H1 (cell line): ENCODE data around the gene ARHGAP28. TPM values are rescaled to one million over a fixed set of nuclear protein-coding genes. Genes with fewer than 3 reads are reported as not detected.

ENCODE experiments used
- ATF3 ChIP-seq: IDR thresholded peaks from 2 replicates; pipeline ENCODE4 v1.6.1; 2011; ENCODE audit warnings: low read depth, mild to moderate bottlenecking, low read length; ENCODE audit not compliant: insufficient read depth
- BRCA1 ChIP-seq: IDR thresholded peaks from 2 replicates; pipeline ENCODE4 v1.6.1; 2012; ENCODE audit warnings: low read depth, low read length, improper control_type of control experiment
- CBX8 ChIP-seq: fragments of 300-800, 300-1000 bp; sonication (generic); IDR thresholded peaks from 2 replicates; pipeline ENCODE4 v1.7.1; 2016; ENCODE audit warnings: low read depth, low read length, borderline replicate concordance
- CEBPB ChIP-seq: IDR thresholded peaks from 2 replicates; pipeline ENCODE4 v1.6.1; 2012; ENCODE audit warnings: low read depth, low read length
- CTCF ChIP-seq, 3 experiments: IDR thresholded peaks; 1 replicate in 2 of 3; 2 replicates in 1 of 3; pipeline versions ENCODE4 v1.5.1 to v1.6.1; 2011; ENCODE audit warnings: low read length in 3 of 3, mild to moderate bottlenecking in 3 of 3, inconsistent platforms in 2 of 3, low read depth in 1 of 3, moderate library complexity in 1 of 3; ENCODE audit not compliant: insufficient read depth in 1 of 3; ENCODE audit errors: control extremely low read depth in 1 of 3
- EP300 ChIP-seq, 2 experiments: IDR thresholded peaks; 1 replicate in 1 of 2; 2 replicates in 1 of 2; pipeline ENCODE4 v1.6.1; 2011 to 2012; ENCODE audit warnings: low read depth in 2 of 2, low read length in 2 of 2, mild to moderate bottlenecking in 2 of 2, borderline replicate concordance in 1 of 2, inconsistent platforms in 1 of 2, moderate library complexity in 1 of 2
- GTF2F1 ChIP-seq: IDR thresholded peaks from 2 replicates; pipeline ENCODE4 v1.6.1; 2012; ENCODE audit warnings: low read depth, low read length, improper control_type of control experiment, borderline replicate concordance
- NRF1 ChIP-seq: IDR thresholded peaks from 2 replicates; pipeline ENCODE4 v1.6.1; 2011; ENCODE audit warnings: mild to moderate bottlenecking, low read depth, low read length, improper control_type of control experiment
- SAP30 ChIP-seq: fragments of 300-600 bp; sonication (generic); IDR thresholded peaks from 2 replicates; pipeline ENCODE4 v1.7.1; 2012; ENCODE audit warnings: low read length, moderate library complexity, mild to moderate bottlenecking, inconsistent platforms; ENCODE audit not compliant: insufficient read depth, insufficient replicate concordance
- TAF1 ChIP-seq: IDR thresholded peaks from 2 replicates; pipeline ENCODE4 v1.6.1; 2011; ENCODE audit warnings: mild to moderate bottlenecking, low read depth, low read length
- polyA plus RNA-seq, 7 experiments: library from polyadenylated mRNA; depleted of rRNA in 3 of 7; stranded (reverse) in 5 of 7; unstranded in 2 of 7; fragments of >200 nt in 5 of 7; fragments of 200-250 nt in 2 of 7; gene quantifications; 1 replicate in 5 of 7; 2 replicates in 1 of 7; 4 replicates in 1 of 7; pipeline versions ENCODE4 v1.2.1 to v1.2.3, GENCODE V29; 2011 to 2013; ENCODE audit warnings: missing spikeins in 2 of 7, mixed read lengths in 2 of 7
- total RNA-seq: library from RNA; stranded (reverse); fragmentation: NEBNext Ultra II Directional; extraction: Animal tissue kit (Norgen Biotek cat#: 25700); gene quantifications from 2 replicates; pipeline ENCODE4 v1.2.1, GENCODE V29; 2021

Gene ARHGAP28
- total and polyA plus RNA-seq, 2 of the 8 experiments (the other 6 are each of a cell fraction or from before 2014, with no cell fraction given): 2.9 to 14.4 TPM

- TF ChIP-seq ATF3 (no peak), EP300 (IDR thresholded peaks at IDR 0.05; ENCODE audit: borderline replicate concordance in 1 of 2, low read depth in 2 of 2, low read length in 2 of 2) (no peak), CBX8 (no peak), GTF2F1 (no peak), NRF1 (no peak), SAP30 (no peak), CEBPB (no peak), BRCA1 (no peak), TAF1 (no peak), CTCF (IDR thresholded peaks at IDR 0.05; ENCODE audit: control extremely low read depth in 1 of 3, insufficient read depth in 1 of 3, low read depth in 1 of 3, low read length in 3 of 3) (no peak)
These were observed 233.3 kb downstream of the ARHGAP28 start (continued) for GRCh38 chr18:6962571-6963451.
